NB4 (cell line): ENCODE data around the gene BCAT1.

Experiments used
- DNase-seq: peaks from one replicate; pipeline ENCODE4 v3.0.0; 2010; ENCODE audit warnings: low read depth
- H3K4me3 ChIP-seq: one replicate; pipeline ENCODE4 v1.5.1; 2011; ENCODE audit warnings: mild to moderate bottlenecking, low read depth, low read length, moderate library complexity
- MYC ChIP-seq: IDR thresholded peaks from 2 replicates; pipeline ENCODE4 v1.6.1; 2011; ENCODE audit warnings: low read depth, low read length
- POLR2A ChIP-seq: IDR thresholded peaks from 2 replicates; pipeline ENCODE4 v1.6.1; 2011; ENCODE audit warnings: mild to moderate bottlenecking; ENCODE audit not compliant: insufficient read length; ENCODE audit errors: extremely low read depth
- TF ChIP-seq, protein P1 (sequence below): IDR thresholded peaks from one replicate; pipeline ENCODE4 v1.5.1; 2012; ENCODE audit warnings: low read depth, low read length
- TF ChIP-seq, protein P2 (sequence below): IDR thresholded peaks from 2 replicates; pipeline ENCODE4 v1.6.1; 2011; ENCODE audit warnings: low read depth, low read length

The BCAT1 gene

DNA sequence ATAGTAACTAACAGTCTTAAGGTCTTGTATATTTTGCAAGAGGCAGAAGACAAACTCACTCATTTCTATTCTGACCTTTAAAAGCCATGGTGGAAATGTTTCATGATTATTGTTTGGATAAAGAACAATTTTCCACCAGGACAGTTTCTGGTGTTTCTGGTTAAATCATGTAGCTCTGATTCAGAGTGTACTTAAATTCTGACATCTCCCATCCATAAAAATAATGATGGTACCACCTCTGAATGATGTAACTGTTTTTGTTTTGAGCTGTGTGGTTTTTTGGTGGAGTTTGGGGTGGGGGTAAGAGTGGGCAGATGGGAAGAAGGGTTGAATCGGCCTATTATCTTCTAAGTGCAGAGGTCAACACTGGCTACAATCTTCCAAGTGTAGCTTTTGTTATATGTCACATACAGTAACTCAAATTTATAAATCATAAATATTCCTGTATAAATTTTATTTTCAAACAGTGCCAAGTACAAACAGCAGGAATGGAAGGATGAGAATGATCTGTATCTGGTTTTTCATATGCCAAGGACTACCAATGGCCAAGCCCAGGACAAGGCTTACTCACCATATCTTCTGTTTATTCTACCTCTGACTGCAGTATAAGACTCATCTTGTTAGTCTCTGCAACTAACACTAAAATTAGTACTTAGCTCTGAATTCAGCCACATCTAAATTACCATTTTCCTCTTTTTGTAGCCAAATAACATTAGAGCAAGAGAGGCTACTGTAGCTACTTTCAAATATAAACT lies 108.7 kb downstream of the BCAT1 start:
- DNase-seq, result no peak
- no peak overlapping the region for H3K4me3 ChIP-seq
- TF ChIP-seq, protein P1, sequence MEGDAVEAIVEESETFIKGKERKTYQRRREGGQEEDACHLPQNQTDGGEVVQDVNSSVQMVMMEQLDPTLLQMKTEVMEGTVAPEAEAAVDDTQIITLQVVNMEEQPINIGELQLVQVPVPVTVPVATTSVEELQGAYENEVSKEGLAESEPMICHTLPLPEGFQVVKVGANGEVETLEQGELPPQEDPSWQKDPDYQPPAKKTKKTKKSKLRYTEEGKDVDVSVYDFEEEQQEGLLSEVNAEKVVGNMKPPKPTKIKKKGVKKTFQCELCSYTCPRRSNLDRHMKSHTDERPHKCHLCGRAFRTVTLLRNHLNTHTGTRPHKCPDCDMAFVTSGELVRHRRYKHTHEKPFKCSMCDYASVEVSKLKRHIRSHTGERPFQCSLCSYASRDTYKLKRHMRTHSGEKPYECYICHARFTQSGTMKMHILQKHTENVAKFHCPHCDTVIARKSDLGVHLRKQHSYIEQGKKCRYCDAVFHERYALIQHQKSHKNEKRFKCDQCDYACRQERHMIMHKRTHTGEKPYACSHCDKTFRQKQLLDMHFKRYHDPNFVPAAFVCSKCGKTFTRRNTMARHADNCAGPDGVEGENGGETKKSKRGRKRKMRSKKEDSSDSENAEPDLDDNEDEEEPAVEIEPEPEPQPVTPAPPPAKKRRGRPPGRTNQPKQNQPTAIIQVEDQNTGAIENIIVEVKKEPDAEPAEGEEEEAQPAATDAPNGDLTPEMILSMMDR, result no peak
- TF ChIP-seq, protein P2, sequence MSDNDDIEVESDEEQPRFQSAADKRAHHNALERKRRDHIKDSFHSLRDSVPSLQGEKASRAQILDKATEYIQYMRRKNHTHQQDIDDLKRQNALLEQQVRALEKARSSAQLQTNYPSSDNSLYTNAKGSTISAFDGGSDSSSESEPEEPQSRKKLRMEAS, result no peak
- TF ChIP-seq POLR2A (no peak), MYC (no peak)

DNA sequence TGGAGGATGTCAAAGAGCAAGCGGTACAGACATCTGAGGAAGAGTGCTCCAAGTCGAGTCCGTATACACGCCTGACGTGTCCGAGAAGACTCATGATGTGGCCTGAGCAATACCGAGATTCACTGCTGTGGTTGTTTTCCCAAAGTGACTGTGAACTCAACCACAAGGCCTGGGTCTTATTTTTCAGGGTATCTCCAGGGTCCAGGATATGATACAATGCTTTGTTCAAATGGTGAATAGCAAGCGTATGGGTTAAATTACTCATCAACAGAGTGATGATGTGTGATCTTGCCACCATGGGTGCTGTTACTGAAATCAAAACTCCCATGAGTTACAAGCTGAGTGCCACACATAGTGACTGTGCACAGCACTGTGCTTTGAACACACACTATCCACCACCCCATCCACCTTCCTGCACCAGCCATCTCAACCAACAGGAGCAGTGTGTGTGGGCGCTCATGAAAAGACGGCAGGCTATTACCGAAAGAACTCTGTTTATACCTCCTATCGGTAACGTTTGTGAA lies 109.6 kb downstream of the BCAT1 start:
- no peak for DNase-seq
- TF ChIP-seq MYC, result no peak
- TF ChIP-seq, protein P2, result no peak
- TF ChIP-seq POLR2A, result no peak
- TF ChIP-seq, protein P1, result no peak
- H3K4me3 ChIP-seq, result no peak overlapping the region

DNA sequence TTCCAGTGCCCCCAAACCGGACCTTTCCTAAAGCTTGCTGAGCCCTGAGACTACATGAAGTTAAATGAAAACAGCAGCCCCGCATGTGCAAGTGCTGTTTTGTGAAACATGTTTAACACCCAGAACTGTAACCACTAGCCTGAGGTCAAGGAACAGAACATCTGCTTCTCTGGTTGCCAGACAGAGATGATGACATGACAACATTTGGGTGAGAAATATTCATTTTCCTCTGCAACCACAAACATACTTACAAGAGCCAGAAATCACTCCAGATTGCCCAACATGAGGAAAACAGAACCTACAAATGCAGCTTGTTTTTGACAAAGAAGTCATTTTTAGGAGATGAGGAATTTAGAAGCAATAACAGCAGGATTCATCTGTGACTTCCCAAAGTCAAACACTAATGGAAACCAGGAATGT lies 110.4 kb downstream of the BCAT1 start:
- TF ChIP-seq, protein P2, result no peak
- TF ChIP-seq MYC (no peak), POLR2A (no peak)
- TF ChIP-seq, protein P1, result no peak
- peak; percentile 83 for DNase-seq
- no peak overlapping the region for H3K4me3 ChIP-seq

DNA sequence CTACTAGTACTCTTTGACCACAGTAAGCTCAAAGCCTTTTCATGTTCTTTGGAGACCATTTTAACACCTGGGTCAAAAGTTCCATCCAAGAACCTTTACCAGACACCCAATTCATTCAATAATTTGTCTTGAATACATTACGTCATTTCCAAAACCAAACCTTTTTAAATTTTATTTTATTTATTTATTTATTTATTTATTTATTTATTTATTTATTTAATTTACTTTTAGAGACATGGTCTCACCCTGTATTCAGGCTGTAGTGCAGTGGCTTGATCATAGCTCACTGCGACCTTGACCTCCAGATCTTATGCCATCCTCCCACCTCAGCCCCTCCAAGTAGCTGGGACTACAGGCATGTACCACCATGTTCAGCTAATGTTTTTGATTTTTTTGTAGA lies 113.5 kb downstream of the BCAT1 start:
- DNase-seq, result no peak
- no peak for TF ChIP-seq MYC
- TF ChIP-seq, protein P2, result no peak
- TF ChIP-seq POLR2A, result no peak
- TF ChIP-seq, protein P1, result no peak
- no peak overlapping the region for H3K4me3 ChIP-seq

DNA sequence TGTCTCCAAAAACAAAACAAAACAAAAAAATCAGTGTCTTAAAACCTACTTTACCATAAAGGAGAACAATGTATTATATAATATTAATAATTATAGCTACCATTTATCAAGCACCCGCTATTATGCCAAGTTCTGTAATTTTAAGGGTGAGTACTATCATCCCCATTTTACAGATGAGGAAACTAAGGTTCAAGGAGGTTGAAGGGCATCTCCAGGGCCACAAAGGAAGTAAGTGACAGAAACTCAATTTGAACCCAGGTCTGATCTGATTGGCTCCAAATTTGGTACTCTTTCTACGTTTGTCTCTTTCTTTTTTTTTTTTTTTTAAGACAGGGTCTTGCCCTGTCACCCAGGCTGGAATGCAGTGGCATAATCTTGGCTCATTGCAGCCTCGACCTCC lies 115.4 kb downstream of the BCAT1 start:
- TF ChIP-seq, protein P2, result no peak
- TF ChIP-seq, protein P1, result no peak
- TF ChIP-seq POLR2A (no peak), MYC (no peak)
- no peak for DNase-seq
- H3K4me3 ChIP-seq, result no peak overlapping the region
